22Rv1 (cell line): ENCODE results near the gene GPC6.

ENCODE experiments used
- H3K27ac ChIP-seq: fragments of 450-650 bp; 2 replicates; pipeline ENCODE4 v1.5.1; 2017
- CTCF ChIP-seq: fragments of 450-650 bp; IDR thresholded peaks from 2 replicates; pipeline ENCODE4 v1.5.1; 2017; ENCODE audit warnings: mild to moderate bottlenecking
- ZFX ChIP-seq: fragments of 450-650 bp; IDR thresholded peaks from 2 replicates; pipeline ENCODE4 v1.6.1; 2017; ENCODE audit warnings: antibody characterized with exemption, borderline replicate concordance

The GPC6 gene

GRCh38 chr13:93411186-93411680 is 184.6 kb downstream of the GPC6 start:
- no peak overlapping the region for H3K27ac ChIP-seq
- TF ChIP-seq CTCF: no peak
- no peak for TF ChIP-seq ZFX

GRCh38 chr13:93412676-93413075 is 186.1 kb downstream of the GPC6 start:
- TF ChIP-seq CTCF: no peak
- TF ChIP-seq ZFX: no peak
- H3K27ac ChIP-seq: no peak overlapping the region

- no peak for TF ChIP-seq ZFX
- no peak for TF ChIP-seq CTCF
- no peak overlapping the region for H3K27ac ChIP-seq
These were observed 187.5 kb downstream of the GPC6 start for GRCh38 chr13:93413972-93414717.

- H3K27ac ChIP-seq: no peak overlapping the region
- no peak for TF ChIP-seq ZFX
- TF ChIP-seq CTCF: no peak
These were observed 190.2 kb downstream of the GPC6 start for GRCh38 chr13:93416736-93417355.

GRCh38 chr13:93418398-93418797 is 191.8 kb downstream of the GPC6 start:
- H3K27ac ChIP-seq: no peak overlapping the region
- no peak for TF ChIP-seq CTCF
- no peak for TF ChIP-seq ZFX

GRCh38 chr13:93420206-93420605 is 193.6 kb downstream of the GPC6 start:
- H3K27ac ChIP-seq: no peak overlapping the region
- TF ChIP-seq CTCF (no peak), ZFX (no peak)

- TF ChIP-seq CTCF: no peak
- H3K27ac ChIP-seq: no peak overlapping the region
These were observed 194.3 kb downstream of the GPC6 start for GRCh38 chr13:93420887-93421286.
